Breast epithelium (tissue), 3 donors: ENCODE results near the gene HMCN2.

Experiments used
- POLR2A ChIP-seq: fragments of 450-650 bp; IDR thresholded peaks from one replicate; pipeline ENCODE4 v1.6.1; 2016; ENCODE audit warnings: antibody characterized with exemption, mild to moderate bottlenecking, moderate library complexity
- TF ChIP-seq, protein P1 (sequence below), 3 donors: fragments of 450-650 bp; IDR thresholded peaks; one replicate each; pipeline ENCODE4 v1.5.1; 2016 to 2017; ENCODE audit warnings: antibody characterized with exemption in 3 of 3, mild to moderate bottlenecking in 3 of 3, moderate library complexity in 3 of 3

DNA sequence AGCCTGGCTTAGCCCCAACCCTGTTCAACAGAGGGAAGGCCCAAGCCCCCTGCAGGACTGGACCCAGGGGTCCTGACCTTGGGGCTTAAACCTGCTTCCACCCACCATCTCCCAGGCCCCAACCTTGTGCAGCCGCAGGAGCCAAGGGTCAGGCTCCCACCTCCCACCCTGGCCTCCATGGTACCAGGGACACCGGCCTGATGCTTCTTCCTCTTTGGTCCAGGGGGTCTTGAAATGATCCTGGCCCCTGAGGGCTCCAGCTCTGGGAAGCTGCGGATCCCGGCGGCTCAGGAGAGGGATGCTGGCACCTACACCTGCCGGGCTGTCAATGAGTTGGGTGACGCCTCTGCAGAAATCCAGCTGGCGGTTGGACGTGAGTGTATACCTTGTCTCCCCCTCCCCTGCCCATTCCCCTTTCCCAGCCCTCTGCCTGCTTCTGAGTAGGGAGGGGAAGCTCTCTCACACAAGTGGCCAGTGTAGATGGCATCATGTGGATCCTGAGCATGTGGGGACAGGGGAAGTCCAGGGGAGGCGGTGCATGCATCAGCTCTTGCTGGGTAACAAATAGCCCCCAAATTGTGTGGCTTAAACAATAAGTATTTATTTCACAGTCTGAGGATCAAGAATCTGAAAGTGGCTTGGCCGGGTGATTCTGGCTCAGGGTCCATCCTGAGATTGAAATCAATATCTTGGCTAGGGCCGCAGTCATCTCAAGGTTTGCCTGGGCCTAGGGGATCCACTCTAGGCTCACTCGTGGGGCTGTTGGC lies 44.3 kb downstream of the HMCN2 start:
- TF ChIP-seq, protein P1, sequence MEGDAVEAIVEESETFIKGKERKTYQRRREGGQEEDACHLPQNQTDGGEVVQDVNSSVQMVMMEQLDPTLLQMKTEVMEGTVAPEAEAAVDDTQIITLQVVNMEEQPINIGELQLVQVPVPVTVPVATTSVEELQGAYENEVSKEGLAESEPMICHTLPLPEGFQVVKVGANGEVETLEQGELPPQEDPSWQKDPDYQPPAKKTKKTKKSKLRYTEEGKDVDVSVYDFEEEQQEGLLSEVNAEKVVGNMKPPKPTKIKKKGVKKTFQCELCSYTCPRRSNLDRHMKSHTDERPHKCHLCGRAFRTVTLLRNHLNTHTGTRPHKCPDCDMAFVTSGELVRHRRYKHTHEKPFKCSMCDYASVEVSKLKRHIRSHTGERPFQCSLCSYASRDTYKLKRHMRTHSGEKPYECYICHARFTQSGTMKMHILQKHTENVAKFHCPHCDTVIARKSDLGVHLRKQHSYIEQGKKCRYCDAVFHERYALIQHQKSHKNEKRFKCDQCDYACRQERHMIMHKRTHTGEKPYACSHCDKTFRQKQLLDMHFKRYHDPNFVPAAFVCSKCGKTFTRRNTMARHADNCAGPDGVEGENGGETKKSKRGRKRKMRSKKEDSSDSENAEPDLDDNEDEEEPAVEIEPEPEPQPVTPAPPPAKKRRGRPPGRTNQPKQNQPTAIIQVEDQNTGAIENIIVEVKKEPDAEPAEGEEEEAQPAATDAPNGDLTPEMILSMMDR (IDR thresholded peaks at IDR 0.05) = no peak
- no peak for TF ChIP-seq POLR2A
